ENCODE results near the gene CDK10. TPM values are rescaled to one million over a fixed set of nuclear protein-coding genes. Genes with fewer than 3 reads are reported as not detected.
"Not testable (repeated sequence)": the region's sequence is repeated elsewhere in the genome, so short reads cannot be mapped to it uniquely, and the experiment has no call there.

Gene CDK10
- total RNA-seq, 1 donor from 2014 or later = 83.2 TPM

DNA sequence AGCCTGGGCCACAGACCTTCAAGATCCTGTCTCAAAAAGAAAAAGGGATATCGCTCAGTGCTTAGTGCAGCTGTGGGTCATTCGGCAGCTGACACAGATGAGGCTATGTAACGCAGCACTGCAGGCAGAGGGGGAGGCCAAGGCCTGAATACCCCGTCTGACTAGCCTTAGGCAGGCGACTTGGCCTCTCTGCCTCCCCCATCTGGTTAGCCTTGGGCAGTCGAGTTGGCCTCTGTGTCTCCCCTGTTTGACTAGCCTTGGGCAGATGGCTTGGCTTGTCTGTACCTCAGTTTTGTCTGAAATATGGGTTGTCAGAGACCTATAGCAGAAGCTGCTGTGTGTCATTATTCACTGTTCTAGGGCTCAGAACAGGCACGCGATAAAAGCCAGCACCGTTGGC is 18.9 kb upstream of the CDK10 start:
- H3K4me1 Mint-ChIP-seq (ENCODE audit: unreplicated experiment) = no peaks in the 10 kb centered on the region
- no peaks in the 10 kb centered on the region for H3K9me3 Mint-ChIP-seq (ENCODE audit: unreplicated experiment)
- H3K36me3 Mint-ChIP-seq (ENCODE audit: low read depth, unreplicated experiment) = peaks cover 43% of the 10 kb centered on the region
- TF ChIP-seq, protein P1, sequence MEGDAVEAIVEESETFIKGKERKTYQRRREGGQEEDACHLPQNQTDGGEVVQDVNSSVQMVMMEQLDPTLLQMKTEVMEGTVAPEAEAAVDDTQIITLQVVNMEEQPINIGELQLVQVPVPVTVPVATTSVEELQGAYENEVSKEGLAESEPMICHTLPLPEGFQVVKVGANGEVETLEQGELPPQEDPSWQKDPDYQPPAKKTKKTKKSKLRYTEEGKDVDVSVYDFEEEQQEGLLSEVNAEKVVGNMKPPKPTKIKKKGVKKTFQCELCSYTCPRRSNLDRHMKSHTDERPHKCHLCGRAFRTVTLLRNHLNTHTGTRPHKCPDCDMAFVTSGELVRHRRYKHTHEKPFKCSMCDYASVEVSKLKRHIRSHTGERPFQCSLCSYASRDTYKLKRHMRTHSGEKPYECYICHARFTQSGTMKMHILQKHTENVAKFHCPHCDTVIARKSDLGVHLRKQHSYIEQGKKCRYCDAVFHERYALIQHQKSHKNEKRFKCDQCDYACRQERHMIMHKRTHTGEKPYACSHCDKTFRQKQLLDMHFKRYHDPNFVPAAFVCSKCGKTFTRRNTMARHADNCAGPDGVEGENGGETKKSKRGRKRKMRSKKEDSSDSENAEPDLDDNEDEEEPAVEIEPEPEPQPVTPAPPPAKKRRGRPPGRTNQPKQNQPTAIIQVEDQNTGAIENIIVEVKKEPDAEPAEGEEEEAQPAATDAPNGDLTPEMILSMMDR (IDR thresholded peaks at IDR 0.05; ENCODE audit: unreplicated experiment) = no peak
- H3K27ac Mint-ChIP-seq (ENCODE audit: unreplicated experiment) = no peak overlapping the region
- peaks cover 4% of the 10 kb centered on the region for H3K27me3 Mint-ChIP-seq (ENCODE audit: unreplicated experiment)
- H3K4me3 Mint-ChIP-seq (ENCODE audit: unreplicated experiment) = no peak overlapping the region
- no peak for DNase-seq (ENCODE audit: low spot score)

DNA sequence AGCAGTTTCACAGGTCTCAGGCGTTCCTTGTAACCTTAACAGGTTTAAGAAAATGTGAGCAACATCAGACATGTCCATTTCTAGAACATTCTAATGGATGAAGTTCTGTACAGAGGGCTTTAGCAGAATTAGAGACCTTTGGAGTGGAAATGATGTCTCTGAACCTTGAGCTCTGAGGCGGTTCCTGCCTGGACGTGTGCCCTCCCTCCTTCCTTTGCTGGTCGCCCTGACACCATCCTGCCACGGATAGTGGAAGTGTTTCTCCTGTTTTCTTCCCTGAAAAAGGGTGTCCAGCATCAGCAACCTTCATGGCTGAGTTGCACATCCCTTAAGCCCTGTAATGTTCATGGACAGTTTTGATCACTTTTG is 17.7 kb upstream of the CDK10 start:
- no peaks in the 10 kb centered on the region for H3K9me3 Mint-ChIP-seq (ENCODE audit: unreplicated experiment)
- no peak overlapping the region for H3K4me3 Mint-ChIP-seq (ENCODE audit: unreplicated experiment)
- H3K27me3 Mint-ChIP-seq (ENCODE audit: unreplicated experiment) = peaks cover 4% of the 10 kb centered on the region
- peaks cover 43% of the 10 kb centered on the region for H3K36me3 Mint-ChIP-seq (ENCODE audit: low read depth, unreplicated experiment)
- no peak for DNase-seq (ENCODE audit: low spot score)
- H3K27ac Mint-ChIP-seq (ENCODE audit: unreplicated experiment) = no peak overlapping the region
- H3K4me1 Mint-ChIP-seq (ENCODE audit: unreplicated experiment) = no peaks in the 10 kb centered on the region
- TF ChIP-seq, protein P1 (IDR thresholded peaks at IDR 0.05; ENCODE audit: unreplicated experiment) = no peak

DNA sequence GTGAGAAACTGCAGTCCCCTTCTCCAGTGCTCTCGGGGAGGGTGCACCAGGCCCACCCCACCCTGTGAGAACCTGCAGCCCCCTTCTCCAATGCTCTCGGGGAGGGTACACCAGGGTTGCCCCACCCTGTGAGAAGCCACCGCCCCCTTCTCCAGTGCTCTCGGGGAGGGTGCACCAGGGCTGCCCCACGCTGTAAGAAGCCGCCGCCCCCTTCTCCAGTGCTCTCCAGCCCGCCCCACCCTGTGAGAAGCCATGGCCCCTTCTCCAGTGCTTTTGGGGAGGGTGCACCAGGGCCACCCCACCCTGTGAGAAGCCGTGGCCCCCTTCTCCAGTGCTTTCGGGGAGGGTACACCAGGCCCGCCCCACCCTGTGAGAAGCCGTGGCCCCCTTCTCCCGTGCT is 16.7 kb upstream of the CDK10 start:
- Mint-ChIP-seq H3K9me3 (ENCODE audit: unreplicated experiment) (no peaks in the 10 kb centered on the region), H3K27me3 (ENCODE audit: unreplicated experiment) (peaks cover 2% of the 10 kb centered on the region), H3K4me3 (ENCODE audit: unreplicated experiment) (no peak overlapping the region), H3K4me1 (ENCODE audit: unreplicated experiment) (no peaks in the 10 kb centered on the region), H3K27ac (ENCODE audit: unreplicated experiment) (no peak overlapping the region), H3K36me3 (ENCODE audit: low read depth, unreplicated experiment) (peaks cover 37% of the 10 kb centered on the region)
- TF ChIP-seq, protein P1 (IDR thresholded peaks at IDR 0.05; ENCODE audit: unreplicated experiment) = no peak
- no peak for DNase-seq (ENCODE audit: low spot score)

DNA sequence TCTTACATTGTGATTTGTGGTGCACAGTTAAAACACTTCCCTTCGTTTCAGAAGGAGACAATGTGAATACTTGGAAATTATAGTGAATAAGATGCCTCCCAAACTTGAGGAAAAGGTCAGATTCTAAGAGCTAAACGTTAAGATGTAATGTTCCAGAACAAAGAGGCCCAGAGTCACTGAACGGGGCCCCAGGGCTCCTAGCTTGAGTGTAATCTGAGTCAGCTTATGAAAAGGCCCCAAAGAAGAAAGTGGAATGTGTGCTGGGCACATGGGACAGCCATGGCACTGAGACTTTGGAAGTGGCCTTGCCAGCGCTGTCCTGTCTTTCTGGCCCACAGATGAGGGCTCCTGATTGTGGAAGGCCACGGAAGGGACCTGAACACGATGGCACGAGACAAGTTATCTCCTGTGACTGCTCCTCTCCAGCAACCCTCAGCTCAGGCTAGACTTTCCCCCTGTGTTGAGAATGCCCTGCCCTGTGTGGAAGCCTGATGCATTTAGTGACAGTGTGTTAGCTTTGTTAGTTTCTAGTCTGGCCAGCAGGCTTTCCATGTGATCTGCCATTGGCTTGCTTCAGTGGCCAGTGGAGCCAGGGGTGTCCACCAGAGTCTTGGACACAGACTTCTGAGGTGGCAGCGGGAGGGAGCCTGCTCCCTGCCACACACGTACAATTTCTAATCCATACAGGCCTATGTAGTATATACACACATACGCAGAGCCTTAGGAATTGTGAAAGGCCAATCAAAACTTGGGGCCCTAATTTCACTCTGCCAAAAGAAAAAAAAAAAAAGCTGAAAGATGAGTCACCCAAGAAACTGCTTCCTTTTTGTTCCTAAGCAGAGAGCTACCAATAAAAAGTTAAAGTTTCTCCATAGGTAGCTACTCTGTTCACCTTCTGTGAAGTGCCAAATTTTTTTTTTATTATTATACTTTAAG is 15.7 kb upstream of the CDK10 start:
- TF ChIP-seq, protein P1 (IDR thresholded peaks at IDR 0.05; ENCODE audit: unreplicated experiment) = no peak
- no peak overlapping the region for H3K4me3 Mint-ChIP-seq (ENCODE audit: unreplicated experiment)
- peaks cover 35% of the 10 kb centered on the region for H3K36me3 Mint-ChIP-seq (ENCODE audit: low read depth, unreplicated experiment)
- no peak overlapping the region for H3K27ac Mint-ChIP-seq (ENCODE audit: unreplicated experiment)
- H3K9me3 Mint-ChIP-seq (ENCODE audit: unreplicated experiment) = no peaks in the 10 kb centered on the region
- peaks cover 2% of the 10 kb centered on the region for H3K27me3 Mint-ChIP-seq (ENCODE audit: unreplicated experiment)
- H3K4me1 Mint-ChIP-seq (ENCODE audit: unreplicated experiment) = no peaks in the 10 kb centered on the region
- DNase-seq (ENCODE audit: low spot score) = no peak

DNA sequence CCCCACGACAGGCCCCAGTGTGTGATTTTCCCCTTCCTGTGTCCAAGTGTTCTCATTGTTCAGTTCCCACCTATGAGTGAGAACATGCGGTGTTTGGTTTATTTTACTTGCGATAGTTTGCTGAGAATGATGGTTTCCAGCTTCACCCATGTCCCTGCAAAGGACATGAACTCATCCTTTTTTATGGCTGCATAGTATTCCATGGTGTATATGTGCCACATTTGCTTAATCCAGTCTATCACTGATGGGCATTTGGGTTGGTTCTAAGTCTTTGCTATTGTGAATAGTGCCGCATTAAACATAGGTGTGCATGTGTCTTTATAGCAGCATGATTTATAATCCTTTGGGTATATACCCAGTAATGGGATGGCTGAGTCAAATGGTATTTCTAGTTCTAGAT is 14.9 kb upstream of the CDK10 start:
- not testable (repeated sequence) for H3K27ac Mint-ChIP-seq (ENCODE audit: unreplicated experiment); H3K4me3 Mint-ChIP-seq (ENCODE audit: unreplicated experiment); H3K4me1 Mint-ChIP-seq (ENCODE audit: unreplicated experiment); H3K9me3 Mint-ChIP-seq (ENCODE audit: unreplicated experiment); H3K27me3 Mint-ChIP-seq (ENCODE audit: unreplicated experiment); DNase-seq (ENCODE audit: low spot score)
- H3K36me3 Mint-ChIP-seq (ENCODE audit: low read depth, unreplicated experiment) = peaks cover 28% of the 10 kb centered on the region
